ENCODE results near the gene FGD4.

DNA sequence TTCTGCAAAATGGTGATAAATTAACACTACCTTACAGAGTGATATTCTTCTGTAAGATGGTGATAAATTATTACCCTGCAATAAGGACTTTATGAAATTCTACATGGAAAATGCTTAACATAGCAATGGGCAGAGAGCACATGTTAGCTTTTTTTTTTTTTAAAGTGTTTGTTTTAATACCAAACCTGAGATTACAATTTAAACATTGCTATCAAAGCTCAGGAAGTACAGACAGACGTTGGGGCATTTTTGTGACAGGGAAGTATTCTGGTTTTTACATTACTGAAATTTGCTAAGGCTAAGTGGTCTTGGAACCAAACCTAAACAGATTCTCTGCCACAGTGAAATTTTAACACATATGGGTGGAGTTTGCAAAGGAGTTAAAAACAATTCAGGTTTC lies 133.1 kb downstream of the FGD4 start:
- TF ChIP-seq EP300 (IDR thresholded peaks at IDR 0.05; ENCODE audit: borderline replicate concordance), result no peak
- no peak for TF ChIP-seq NFIC (IDR thresholded peaks at IDR 0.05)
- TF ChIP-seq CREB1 (IDR thresholded peaks at IDR 0.05; ENCODE audit: low read depth), result no peak
- TF ChIP-seq YY1 (IDR thresholded peaks at IDR 0.05; ENCODE audit: low read depth), result no peak
- no peak for TF ChIP-seq TAF1 (IDR thresholded peaks at IDR 0.05; ENCODE audit: low read depth)
- TF ChIP-seq FOXM1 (IDR thresholded peaks at IDR 0.05; ENCODE audit: borderline replicate concordance, low read depth), result no peak
- no peak for TF ChIP-seq TCF12 (IDR thresholded peaks at IDR 0.05; ENCODE audit: low read depth)
- no peak for TF ChIP-seq TEAD4 (IDR thresholded peaks at IDR 0.05)
- TF ChIP-seq, protein P1, sequence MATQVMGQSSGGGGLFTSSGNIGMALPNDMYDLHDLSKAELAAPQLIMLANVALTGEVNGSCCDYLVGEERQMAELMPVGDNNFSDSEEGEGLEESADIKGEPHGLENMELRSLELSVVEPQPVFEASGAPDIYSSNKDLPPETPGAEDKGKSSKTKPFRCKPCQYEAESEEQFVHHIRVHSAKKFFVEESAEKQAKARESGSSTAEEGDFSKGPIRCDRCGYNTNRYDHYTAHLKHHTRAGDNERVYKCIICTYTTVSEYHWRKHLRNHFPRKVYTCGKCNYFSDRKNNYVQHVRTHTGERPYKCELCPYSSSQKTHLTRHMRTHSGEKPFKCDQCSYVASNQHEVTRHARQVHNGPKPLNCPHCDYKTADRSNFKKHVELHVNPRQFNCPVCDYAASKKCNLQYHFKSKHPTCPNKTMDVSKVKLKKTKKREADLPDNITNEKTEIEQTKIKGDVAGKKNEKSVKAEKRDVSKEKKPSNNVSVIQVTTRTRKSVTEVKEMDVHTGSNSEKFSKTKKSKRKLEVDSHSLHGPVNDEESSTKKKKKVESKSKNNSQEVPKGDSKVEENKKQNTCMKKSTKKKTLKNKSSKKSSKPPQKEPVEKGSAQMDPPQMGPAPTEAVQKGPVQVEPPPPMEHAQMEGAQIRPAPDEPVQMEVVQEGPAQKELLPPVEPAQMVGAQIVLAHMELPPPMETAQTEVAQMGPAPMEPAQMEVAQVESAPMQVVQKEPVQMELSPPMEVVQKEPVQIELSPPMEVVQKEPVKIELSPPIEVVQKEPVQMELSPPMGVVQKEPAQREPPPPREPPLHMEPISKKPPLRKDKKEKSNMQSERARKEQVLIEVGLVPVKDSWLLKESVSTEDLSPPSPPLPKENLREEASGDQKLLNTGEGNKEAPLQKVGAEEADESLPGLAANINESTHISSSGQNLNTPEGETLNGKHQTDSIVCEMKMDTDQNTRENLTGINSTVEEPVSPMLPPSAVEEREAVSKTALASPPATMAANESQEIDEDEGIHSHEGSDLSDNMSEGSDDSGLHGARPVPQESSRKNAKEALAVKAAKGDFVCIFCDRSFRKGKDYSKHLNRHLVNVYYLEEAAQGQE (IDR thresholded peaks at IDR 0.05; ENCODE audit: low read depth), result no peak
- TF ChIP-seq, protein P2, sequence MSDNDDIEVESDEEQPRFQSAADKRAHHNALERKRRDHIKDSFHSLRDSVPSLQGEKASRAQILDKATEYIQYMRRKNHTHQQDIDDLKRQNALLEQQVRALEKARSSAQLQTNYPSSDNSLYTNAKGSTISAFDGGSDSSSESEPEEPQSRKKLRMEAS (IDR thresholded peaks at IDR 0.05), result no peak
- no peak for TF ChIP-seq CEBPB (IDR thresholded peaks at IDR 0.05)
- no peak for TF ChIP-seq RAD21 (IDR thresholded peaks at IDR 0.05; ENCODE audit: low read depth)
- TF ChIP-seq, protein P3, sequence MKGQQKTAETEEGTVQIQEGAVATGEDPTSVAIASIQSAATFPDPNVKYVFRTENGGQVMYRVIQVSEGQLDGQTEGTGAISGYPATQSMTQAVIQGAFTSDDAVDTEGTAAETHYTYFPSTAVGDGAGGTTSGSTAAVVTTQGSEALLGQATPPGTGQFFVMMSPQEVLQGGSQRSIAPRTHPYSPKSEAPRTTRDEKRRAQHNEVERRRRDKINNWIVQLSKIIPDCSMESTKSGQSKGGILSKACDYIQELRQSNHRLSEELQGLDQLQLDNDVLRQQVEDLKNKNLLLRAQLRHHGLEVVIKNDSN (IDR thresholded peaks at IDR 0.05), result no peak
- TF ChIP-seq EGR1 (IDR thresholded peaks at IDR 0.05), result no peak
